GM19468 (cell line): ENCODE data around the gene MNS1.
"Not testable (repeated sequence)": the region's sequence is repeated elsewhere in the genome, so short reads cannot be mapped to it uniquely, and the experiment has no call there.

Experiments
- ATAC-seq: cut with Tn5 transposase; IDR thresholded peaks from one replicate; pipeline ENCODE4 v1.9.1; 2021; ENCODE audit warnings: mild to moderate bottlenecking, moderate library complexity, moderate number of reproducible peaks; ENCODE audit not compliant: unreplicated experiment; ENCODE audit errors: extremely low read depth

Gene MNS1, protein sequence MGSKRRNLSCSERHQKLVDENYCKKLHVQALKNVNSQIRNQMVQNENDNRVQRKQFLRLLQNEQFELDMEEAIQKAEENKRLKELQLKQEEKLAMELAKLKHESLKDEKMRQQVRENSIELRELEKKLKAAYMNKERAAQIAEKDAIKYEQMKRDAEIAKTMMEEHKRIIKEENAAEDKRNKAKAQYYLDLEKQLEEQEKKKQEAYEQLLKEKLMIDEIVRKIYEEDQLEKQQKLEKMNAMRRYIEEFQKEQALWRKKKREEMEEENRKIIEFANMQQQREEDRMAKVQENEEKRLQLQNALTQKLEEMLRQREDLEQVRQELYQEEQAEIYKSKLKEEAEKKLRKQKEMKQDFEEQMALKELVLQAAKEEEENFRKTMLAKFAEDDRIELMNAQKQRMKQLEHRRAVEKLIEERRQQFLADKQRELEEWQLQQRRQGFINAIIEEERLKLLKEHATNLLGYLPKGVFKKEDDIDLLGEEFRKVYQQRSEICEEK

DNA sequence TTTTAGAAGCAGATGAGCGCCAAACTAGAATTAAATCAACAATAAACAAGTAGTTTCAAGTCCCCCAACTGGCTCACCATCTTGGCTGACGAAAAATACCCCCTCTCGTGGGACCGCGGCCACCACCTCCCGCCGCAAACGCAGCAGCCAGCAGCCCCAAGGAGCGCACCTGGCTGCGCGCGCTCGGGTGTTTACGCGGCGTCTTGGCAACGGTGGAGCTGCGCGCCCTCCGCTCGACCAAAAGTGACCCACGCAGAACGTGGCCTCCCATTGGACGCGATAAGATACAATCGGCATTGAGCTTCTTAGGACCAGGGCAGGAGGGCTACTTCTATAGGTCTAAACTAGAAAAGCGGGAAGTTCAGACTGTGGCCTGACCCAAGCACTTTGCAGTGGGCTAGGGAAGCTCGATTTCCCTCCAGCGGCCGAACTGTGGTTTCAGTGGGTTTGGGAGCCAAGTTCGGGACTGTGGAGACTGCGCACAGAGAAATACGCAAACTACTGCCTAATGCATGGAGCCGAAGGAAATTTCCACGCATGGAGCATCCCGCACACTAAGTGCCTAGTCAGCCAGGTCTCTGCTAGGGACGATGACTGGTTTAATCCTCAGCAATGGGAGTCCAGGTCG is at the start of gene MNS1:
Gene MNS1, minus strand, starts transcription at position 245 of the 628 bp plus-strand sequence. Its CDS starts 165 bp downstream, at position 80.
- peak; percentile 99 for ATAC-seq

DNA sequence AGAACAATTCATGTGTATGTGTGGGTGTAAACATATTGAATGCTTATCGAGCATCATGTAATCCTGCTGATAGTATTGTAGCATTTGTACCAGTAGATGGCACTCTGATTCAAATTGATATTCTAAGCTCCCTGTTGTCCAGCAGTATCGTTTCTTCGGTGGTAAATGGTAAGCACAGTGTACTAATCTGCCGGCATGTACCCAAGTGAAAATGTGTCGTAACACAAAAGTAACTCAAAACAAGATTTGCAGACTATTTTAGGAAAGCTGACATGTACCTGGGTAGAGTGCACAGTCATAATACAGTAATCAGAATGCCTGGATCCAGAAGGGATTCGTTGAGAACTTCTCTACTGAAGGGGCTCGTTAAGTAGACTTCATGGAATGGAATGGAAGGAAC is 31.7 kb upstream of the MNS1 start:
- ATAC-seq: peak; percentile 58

DNA sequence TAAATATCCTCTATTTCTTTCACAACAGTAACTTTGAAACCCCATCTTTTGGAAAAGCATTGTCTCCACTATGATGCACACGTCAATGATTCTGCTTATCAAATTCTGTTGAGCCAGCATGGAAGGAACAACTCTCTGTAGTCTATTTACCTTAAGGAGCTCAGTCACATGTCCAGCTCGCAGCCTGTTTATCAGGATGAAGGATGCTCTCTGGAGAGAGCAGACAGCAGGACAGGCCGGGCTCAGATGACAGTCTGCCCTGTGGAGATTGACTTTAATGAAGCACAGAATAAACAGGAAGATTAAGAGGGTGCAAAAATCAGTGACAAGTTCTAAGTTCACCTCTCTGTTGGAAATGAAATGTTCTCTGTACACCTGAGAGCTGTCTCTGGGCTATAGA is 30.6 kb upstream of the MNS1 start:
- no peak for ATAC-seq

DNA sequence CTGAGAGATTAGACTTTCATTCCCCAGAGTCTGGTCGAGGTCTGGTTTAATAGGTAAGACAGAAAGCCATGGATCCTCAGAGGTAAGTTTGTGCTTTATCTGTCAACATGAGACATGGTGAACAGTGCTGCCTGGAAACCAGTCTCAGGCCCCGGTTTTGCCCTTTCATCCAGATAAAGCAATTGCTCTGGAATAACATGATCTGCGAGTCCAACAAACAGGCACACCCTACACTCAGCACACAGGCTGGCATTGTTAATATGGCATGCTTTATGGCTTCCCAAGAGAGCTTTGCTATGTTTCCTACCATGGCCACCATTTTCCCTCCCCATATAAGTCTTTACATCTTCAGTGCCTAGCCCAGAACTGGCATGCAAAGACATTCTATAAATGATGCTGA is 30.1 kb upstream of the MNS1 start:
- ATAC-seq: no peak

DNA sequence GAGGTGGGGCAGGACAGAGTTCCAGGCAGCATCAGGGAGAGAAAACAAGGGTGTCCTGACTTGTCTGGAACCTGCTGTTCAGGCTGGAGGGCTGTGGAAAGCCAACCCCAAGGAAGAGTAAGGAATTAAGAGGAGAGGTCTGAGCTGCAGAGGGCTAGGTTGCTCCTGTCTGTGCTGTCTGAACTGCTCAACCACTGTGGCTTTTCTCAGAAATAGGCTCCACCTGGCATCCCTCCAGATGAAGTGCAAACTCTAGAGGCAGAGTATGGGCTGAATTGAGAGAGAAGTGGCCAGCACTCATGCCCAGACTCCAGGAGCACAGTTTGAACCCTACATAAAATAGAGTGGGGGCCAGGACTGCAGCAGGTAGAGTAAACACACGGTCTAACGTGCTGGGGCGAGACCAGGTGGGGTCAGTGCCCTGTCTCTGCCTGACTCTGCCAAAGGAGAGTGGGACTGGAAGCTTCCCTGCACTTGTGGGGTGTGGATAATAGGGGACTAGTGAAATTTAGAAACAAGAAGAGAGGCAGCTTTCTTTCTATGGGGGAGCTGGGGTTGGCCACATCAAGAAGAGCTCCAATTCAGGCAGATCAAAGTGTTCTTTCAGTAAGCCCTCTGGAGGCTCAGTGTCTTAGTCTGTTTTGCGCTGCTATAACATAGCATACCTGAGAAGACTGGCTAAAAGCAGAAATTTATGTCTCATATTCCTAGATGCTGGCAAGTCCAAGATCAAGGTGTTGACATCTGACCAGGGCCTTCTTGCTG is 28.0 kb upstream of the MNS1 start:
- no peak for ATAC-seq

DNA sequence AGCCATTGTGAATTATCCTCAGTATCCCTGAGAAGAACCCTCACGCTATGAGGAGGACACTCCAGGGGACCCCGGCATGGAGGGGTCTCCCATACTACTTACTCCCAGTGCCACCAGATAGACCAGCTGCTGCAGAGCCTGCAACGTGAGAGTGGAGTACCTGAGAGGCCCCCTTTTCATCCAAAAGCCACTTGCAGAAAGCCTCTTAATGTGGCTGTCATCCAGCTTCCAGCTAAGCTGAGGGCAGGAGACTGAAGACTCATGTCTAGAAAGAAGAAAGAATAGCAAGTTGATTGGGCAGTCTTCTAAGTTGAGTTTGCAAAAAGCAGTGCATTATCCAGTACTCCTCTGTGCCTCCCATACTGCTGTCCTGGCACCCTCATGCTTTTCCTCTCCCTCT is 27.3 kb upstream of the MNS1 start:
- ATAC-seq: no peak

DNA sequence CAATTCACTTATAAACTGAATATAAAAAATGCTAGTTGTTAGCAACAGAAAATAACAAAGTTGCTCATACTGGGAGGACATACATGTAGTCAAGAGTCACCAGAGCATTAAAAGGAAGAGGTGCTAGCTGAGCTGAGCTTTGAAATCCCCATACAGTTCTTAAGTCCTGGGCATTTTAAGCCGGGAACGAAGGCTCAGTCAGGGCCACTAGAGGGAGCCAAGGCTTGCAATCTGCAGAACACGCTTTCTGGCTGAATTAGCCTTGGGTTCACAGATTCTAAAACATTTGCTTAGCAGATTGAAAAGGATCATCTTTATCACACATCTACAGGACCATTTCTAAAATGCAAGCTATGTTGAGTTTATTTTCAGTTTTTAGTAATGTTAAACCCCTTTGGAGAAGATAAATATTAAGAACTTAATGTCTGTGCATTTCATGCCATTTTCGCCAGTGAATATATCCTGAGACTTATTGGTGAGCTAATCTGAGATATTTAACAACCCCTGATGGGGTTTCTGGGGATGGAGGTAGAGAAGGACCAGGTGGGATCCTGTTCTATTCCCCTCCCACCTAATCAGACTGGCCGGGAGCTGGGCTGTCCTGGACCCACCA is 26.3 kb upstream of the MNS1 start:
- no peak for ATAC-seq

DNA sequence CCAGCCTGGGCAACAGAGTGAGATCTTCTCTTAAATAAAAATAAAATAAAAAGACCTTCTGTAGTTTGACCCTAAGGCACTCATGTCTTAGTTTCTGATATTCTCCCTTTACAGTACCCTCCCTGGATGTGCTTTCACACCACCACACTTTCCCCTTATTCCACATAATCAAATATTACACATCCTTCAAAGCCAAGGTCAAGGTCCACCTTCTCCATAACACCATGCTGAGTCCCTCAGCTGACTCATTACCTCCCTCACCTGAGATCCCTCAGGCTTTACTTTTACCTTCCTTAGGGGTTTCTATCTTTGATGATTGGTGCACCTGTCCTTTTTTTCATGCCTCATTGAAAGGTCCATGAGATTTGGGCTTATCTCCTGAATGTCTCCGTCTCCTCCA is 25.5 kb upstream of the MNS1 start:
- ATAC-seq: no peak

DNA sequence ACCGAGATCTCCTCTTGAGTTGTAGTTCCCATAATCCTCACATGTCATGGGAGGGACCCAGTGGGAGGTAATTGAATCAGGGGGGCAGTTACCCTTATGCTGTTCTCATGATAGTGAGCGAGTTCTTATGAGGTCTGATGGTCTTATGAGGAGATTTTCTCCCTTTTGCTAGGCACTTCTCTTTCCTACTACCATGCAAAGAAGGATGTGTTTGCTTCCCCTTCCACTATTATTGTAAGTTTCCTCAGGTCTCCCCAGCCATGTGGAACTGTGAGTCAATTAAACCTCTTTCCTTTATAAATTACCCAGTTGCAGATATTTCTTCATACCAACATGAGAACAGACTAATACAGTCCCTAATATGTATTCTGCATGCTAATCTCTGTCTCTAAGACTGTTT is 21.3 kb upstream of the MNS1 start:
- ATAC-seq: not testable (repeated sequence)

DNA sequence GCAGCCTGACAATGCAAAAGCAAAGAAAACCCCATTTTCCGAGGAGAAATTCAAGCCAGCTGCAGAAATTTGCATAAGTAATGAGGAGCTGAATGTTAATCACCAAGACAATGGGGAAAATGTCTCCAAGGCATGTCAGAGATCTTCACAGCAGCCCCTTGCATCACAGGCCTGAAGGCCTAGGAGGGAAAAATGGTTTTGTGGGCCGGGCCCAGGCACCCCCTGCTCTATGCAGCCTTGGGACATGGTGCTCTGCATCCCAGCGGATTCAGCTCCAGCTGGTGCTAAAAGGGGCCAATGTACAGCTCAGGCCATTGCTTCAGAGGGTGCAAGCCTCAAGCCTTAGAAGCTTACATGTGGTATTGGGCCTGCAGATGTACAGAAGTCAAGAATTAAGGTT is 20.5 kb upstream of the MNS1 start:
- not testable (repeated sequence) for ATAC-seq

DNA sequence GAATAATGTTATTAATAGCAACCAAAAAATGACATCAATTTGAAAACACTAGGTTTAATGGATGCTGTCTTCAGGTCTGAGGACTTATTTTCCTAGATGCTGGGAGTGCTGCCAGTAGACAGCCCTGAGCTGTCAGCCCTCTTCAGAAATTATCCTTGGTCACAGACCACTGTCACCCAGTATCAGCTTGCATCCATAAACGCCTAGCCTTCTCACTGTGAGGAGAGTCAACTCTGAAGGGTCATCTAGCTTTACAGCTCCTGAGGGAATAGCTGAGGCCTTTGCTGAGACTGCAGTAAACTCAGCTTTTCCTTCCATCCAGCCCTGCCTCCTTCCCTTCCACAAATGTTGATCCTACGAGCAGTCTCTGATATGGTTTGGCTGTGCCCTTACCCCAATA is 19.4 kb upstream of the MNS1 start:
- ATAC-seq: no peak

DNA sequence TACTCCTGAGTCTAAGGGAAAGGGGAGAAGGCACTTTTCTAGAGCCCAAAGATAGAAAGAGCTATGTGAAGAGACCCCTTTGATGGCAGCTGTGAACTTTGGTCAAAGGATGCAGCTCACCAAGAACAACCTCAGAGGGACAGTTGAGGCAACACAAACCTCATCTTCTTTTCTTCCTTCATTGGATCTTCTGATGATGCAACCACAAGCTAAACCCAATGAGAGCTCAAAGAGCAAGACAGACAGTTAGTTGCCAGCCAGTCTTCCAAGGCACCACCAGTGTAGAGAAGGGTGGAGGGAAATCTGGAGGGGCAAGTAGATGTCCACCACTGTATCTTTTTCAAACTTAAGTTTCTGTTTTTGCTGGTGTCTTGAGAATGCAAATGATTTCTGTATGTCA is 10.4 kb upstream of the MNS1 start:
- no peak for ATAC-seq

DNA sequence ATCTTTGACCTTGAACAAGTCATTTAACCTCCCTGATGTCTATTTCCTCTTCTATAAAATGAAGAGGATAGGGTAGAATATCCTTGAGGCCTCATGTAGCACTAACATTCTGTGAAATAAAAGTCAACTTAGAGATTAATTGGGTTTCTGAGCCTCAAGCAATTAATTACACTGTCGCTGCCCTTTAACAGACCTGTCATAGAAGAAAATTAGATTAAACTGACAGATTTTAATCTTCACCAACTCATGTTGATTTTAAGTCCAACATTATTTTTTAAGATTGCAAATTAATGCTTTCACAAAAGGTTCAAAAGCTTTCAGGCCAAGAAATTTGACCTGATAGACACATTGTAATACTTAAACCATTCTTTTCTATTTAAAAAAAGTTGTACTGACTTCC is 8.1 kb upstream of the MNS1 start:
- no peak for ATAC-seq

DNA sequence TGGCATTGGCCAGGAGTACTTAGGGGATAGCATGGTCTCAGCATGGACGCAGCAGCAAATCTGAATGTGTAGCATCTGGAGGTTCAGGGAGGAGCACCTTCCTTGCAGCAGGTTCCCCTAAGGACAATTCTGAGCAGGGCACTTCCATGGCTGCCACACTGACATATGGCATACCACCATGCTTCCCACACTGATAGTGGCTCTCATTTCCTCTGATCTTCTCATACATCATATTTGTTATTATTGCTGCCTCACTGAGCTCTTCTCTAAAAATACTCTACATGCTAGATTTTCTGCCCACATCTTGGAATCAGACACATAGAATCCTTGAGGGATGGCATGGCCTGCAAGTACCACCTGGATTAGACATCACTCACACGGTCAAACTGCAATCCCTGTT is 7.3 kb upstream of the MNS1 start:
- ATAC-seq: no peak

DNA sequence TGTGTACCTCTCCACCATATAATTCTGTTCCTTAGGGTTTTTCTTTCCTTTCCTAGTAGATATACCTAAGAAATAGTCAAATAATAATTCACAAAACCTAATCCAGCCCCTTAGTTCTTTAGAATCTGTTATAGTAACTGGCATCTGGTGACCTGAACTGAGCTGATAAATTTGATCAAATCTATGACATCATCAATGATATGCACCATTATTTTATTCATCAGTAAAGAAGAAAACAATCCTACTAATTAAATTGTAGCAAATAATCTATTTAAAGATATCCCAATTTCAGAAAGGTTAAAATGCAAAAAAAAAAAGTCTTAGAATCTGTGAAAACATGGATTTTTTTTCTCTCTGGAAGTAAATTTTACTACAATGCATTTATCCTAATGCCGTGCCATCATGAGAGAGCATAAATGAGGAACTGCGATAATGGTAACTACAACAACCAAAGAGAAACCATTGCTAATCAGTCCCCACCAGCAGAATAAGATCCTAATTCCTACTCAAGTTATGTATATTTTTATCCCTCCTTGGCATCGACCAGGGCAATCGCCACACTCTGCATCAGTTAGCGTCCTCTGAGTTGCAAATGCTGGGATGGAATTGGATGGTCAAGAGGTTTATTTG is 6.6 kb upstream of the MNS1 start:
- ATAC-seq: no peak

DNA sequence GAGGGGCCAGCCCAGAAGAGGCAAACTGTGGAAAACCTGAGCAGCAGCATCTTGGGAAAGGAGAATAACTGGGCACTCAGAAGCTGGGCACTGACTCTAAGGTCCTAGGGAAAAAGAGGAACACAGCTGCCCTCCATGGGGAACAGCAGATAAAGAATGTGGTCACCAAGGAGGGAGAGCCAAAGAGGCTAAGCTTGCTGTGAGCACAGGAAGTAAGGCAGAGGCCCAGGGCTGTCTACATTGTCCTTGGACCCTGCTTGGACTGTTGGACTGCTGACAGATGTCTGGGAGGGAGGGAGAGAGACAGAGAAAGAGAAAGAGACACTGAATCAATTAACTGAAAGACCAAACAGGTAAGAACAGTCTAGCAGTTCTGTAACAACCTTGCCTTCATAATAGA is 4.5 kb upstream of the MNS1 start:
- ATAC-seq: no peak

DNA sequence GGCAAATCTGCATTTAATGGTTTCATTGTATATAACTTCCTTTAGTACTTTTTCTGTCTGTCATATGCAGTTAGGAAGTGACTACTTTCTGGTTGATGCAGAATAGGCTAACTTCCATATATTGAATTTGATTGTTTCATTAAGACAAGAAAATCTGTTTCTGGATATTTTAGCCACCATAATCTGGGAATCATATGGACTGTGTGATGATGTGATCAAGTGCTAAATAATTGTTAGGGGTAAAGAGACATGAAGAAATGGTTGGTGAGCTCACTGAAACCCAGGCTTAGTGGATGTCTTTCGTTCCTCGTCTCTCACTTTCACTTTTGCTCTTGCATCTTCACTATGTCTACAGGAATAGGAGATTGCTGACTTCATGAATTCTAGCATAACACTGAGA is 3.5 kb upstream of the MNS1 start:
- no peak for ATAC-seq

DNA sequence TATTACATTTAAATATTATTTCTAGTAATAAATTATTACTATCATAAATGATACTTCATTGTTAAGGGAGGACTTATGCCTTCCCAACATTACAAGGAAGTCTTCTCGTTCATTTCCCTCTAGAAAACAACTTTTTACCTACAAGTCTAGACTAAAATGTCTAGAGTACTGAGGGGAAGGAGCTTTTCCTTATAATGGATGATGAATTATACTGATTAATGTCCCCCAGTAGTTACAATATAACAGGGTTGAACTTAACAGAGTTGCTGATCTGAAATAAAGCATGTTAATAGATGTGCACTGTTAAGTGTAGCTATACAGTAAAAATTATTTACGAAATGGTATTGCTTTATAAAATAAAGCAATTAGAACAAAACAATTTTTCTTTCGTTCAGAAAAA is 2.7 kb upstream of the MNS1 start:
- ATAC-seq: no peak

DNA sequence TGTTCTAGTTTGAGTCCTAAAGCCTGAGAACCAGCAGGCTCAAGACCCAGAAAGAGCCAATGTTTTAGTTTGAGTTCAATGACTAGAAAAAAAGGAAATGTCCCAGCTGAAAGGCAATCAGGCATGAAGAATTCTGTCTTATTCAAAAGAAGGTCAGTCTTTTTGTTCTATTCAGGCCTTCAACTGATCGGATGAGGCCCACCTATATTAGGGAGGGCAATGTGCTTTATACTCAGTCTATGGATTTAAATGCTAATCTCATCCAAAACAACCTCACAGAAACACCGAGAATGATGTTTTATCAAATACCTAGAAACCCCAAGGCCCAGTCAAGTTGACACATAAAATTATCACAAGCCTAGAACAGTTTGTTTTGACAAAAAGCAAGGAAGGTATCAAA is 4.0 kb downstream of the MNS1 start:
- ATAC-seq: no peak

DNA sequence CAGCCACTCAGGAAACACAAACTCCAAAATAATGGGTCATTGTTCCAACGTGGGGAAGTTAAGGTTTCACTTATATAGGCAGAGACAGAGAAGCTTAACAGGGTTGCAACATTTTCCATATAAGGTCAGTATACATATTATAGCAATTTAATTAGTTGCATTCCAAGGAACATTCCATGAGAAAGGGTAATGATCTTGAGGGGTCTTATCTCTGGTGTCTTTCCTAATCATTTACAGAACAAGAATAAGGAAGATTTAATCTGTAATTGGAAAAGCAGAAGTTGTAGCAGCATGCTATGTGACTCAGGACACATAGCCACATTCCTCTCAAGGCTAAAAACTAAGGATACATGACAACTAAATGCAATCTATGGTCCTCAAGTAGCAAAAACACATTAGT is 4.9 kb downstream of the MNS1 start:
- no peak for ATAC-seq
